OCI-LY3 (cell line): ENCODE data around the gene SAMHD1.

Source experiments
- CTCF ChIP-seq: fragments of 200-600, 300-600 bp; sonication (generic); IDR thresholded peaks from 2 replicates; pipeline ENCODE4 v1.5.1; 2014; ENCODE audit warnings: antibody characterized with exemption, low read length, low read depth
- EZH2phosphoT487 ChIP-seq: fragments of 200-600 bp; shearing (Covaris generic); IDR thresholded peaks from 2 replicates; pipeline ENCODE4 v1.6.1; 2018; ENCODE audit warnings: antibody characterized with exemption, mixed run types, low read depth

GRCh38 chr20:36967636-36968035 lies 16.1 kb upstream of the SAMHD1 start:
- TF ChIP-seq CTCF, result no peak
- no peak for TF ChIP-seq EZH2phosphoT487
